Vagina (tissue), 2 donors: Measurements from ENCODE around the gene CFAP61. TPM values are rescaled to one million over a fixed set of nuclear protein-coding genes. Genes with fewer than 3 reads are reported as not detected.
"Not testable (repeated sequence)": the region's sequence is repeated elsewhere in the genome, so short reads cannot be mapped to it uniquely, and the experiment has no call there.

Experiments used
- DNase-seq, 2 donors: peaks; one replicate each; pipeline ENCODE4 v3.0.0-alpha.2; 2017; ENCODE audit errors: extremely low spot score in 2 of 2
- H3K27ac ChIP-seq: fragments of 200-600 bp; sonication (generic); one replicate; pipeline ENCODE4 v1.5.1; 2019
- H3K27me3 ChIP-seq: fragments of 200-600 bp; sonication (generic); one replicate; pipeline ENCODE4 v1.5.1; 2019
- H3K36me3 ChIP-seq, 2 donors: fragments of 200-600 bp; sonication (generic); one replicate each; pipeline ENCODE4 v1.5.1; 2017 to 2019
- H3K4me1 ChIP-seq: fragments of 200-600 bp; sonication (generic); one replicate; pipeline ENCODE4 v1.5.1; 2019
- H3K4me3 ChIP-seq, 2 donors: fragments of 200-600 bp; sonication (generic); 1 replicate in 1 of 2; 2 replicates in 1 of 2; pipeline ENCODE4 v1.5.1; 2016 to 2019
- H3K9me3 ChIP-seq: fragments of 200-600 bp; sonication (generic); one replicate; pipeline ENCODE4 v1.5.1; 2019
- POLR2A ChIP-seq, 2 donors: fragments of 450-650 bp; IDR thresholded peaks; one replicate each; pipeline ENCODE4 v1.6.1; 2017; ENCODE audit warnings: antibody characterized with exemption in 2 of 2, mild to moderate bottlenecking in 2 of 2, moderate library complexity in 2 of 2
- POLR2AphosphoS5 ChIP-seq, 2 donors: sonication (generic); formaldehyde crosslinking; IDR thresholded peaks; one replicate each; pipeline ENCODE4 v1.9.0; 2017; ENCODE audit warnings: antibody characterized with exemption in 2 of 2, mild to moderate bottlenecking in 2 of 2, low read depth in 1 of 2; ENCODE audit not compliant: insufficient read depth in 1 of 2
- intact Hi-C: fragments of 100-400 bp; cut with DNase I; formaldehyde crosslinking; loops from one replicate; pipeline ENCODE4 v1.15.1; 2023
- total RNA-seq: library from RNA; depleted of rRNA; stranded (reverse); fragments of >200 nt; gene quantifications from one replicate; pipeline ENCODE4 v1.2.3, GENCODE V29; 2016
- TF ChIP-seq, protein P1 (sequence below), 3 experiments: fragments of 450-650 bp in 2 of 3; fragments of 200-600 bp in 1 of 3; sonication (generic) in 1 of 3; IDR thresholded peaks; one replicate each; pipeline ENCODE4 v1.5.1; 2017 to 2019; ENCODE audit warnings: antibody characterized with exemption in 3 of 3, mild to moderate bottlenecking in 2 of 3, moderate library complexity in 2 of 3

CFAP61 gene
- total RNA-seq, 1 donor from 2014 or later, result 1.5 TPM

DNA sequence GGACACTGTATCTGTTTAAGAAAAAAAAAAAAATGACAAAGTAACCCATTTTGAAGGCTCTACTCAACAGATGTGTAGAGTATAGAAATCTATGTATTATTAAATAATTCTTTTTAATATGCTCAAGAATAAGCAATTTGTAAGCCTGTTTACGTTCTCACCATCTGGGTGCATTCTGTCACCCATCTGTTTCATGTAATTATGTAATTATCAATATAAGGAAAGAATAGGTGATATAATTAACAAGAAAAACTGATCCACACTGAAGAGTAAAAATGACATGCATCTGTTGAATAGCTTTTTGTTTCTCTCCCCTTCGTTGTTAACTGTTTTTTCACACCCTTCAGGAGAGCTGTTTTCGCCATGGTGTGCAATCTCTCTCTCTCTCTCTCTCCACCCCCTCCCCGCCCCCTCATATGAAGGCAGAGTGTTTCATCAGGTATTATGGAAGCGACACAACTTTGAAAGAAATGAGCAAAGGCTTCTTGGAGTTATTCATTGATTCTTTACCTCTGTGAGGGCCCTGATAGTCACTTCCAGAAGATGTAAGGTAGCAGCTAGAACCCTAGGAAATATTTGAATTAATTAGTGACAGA, 161.3 kb downstream of the CFAP61 start:
- no peaks in the 10 kb centered on the region for H3K4me1 ChIP-seq
- H3K4me3 ChIP-seq, result no peak overlapping the region
- intact Hi-C loops, result no loop called here
- no peak overlapping the region for H3K27ac ChIP-seq
- DNase-seq, result no peak
- no peaks in the 10 kb centered on the region for H3K27me3 ChIP-seq
- no peaks in the 10 kb centered on the region for H3K36me3 ChIP-seq
- no peaks in the 10 kb centered on the region for H3K9me3 ChIP-seq
- no peak for TF ChIP-seq POLR2AphosphoS5 (IDR thresholded peaks at IDR 0.05; ENCODE audit: insufficient read depth in 1 of 2, low read depth in 1 of 2)
- TF ChIP-seq, protein P1, sequence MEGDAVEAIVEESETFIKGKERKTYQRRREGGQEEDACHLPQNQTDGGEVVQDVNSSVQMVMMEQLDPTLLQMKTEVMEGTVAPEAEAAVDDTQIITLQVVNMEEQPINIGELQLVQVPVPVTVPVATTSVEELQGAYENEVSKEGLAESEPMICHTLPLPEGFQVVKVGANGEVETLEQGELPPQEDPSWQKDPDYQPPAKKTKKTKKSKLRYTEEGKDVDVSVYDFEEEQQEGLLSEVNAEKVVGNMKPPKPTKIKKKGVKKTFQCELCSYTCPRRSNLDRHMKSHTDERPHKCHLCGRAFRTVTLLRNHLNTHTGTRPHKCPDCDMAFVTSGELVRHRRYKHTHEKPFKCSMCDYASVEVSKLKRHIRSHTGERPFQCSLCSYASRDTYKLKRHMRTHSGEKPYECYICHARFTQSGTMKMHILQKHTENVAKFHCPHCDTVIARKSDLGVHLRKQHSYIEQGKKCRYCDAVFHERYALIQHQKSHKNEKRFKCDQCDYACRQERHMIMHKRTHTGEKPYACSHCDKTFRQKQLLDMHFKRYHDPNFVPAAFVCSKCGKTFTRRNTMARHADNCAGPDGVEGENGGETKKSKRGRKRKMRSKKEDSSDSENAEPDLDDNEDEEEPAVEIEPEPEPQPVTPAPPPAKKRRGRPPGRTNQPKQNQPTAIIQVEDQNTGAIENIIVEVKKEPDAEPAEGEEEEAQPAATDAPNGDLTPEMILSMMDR (IDR thresholded peaks at IDR 0.05), result no peak
- TF ChIP-seq POLR2A (IDR thresholded peaks at IDR 0.05), result no peak

DNA sequence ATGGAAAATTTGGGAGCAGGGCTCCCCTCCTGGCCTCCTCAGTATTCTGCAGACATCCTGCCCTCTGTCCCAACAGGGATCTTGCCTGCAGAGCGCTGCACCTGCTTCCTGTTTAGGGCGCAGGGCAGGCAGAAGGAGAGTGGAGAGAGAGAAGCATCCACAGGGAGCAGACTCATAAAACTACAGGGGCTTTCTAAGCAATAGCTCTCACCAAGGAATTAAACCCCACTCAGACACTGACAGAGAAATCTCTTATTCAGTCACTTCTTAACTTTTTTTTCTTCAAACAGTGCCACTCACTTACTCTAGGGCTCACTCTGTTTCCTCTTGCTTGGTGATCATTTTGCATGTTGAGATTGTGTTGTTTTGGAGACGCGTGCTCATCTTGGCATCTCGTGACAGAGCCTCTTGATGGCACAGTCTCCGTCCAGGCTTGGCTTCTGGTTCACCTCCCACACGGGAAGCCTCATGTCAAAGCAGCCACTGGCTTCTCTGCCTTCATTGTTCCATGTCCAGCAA, 162.5 kb downstream of the CFAP61 start:
- Histone ChIP-seq H3K4me3 (no peak overlapping the region), H3K27me3 (no peaks in the 10 kb centered on the region), H3K36me3 (no peaks in the 10 kb centered on the region), H3K4me1 (no peaks in the 10 kb centered on the region), H3K9me3 (no peaks in the 10 kb centered on the region), H3K27ac (no peak overlapping the region)
- intact Hi-C loops, result no loop called here
- no peak for DNase-seq
- TF ChIP-seq POLR2A (IDR thresholded peaks at IDR 0.05) (no peak), POLR2AphosphoS5 (IDR thresholded peaks at IDR 0.05; ENCODE audit: insufficient read depth in 1 of 2, low read depth in 1 of 2) (no peak)
- TF ChIP-seq, protein P1 (IDR thresholded peaks at IDR 0.05), result no peak

DNA sequence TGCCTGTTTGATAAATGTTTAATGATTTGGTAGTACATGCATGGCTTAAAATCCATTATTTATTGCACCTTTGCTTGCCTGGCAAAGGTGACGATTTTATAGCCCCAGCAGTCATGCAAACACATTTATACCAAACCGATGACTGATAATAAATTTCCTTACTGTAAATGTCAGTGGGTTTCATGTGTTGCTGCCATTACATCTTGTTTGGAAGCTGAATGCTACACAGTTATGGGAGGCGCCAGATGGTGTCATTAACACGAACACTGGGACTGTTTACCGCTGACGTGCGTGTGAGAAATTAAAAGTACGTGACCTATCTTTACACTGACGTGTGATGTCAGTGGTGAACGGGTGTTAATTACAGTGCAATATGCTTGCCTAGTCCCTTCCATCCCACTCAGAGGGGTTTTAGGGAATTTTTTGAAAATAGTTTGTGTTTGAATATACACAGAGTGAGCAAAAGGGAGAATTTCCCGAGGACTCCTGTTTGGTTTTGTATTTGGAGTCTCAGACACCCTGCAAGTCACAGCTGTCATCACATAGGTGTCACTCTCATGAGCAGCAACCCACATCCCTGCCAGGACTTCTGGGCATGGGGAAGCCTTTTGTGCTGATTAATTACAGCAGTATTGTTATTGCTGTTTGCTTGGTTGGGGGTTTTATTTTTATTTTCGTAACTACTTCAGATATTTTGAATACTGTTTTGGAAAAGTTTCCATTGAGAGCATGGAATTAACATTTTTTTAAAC, 163.8 kb downstream of the CFAP61 start:
- intact Hi-C loops, result no loop called here
- no peak for TF ChIP-seq POLR2AphosphoS5 (IDR thresholded peaks at IDR 0.05; ENCODE audit: insufficient read depth in 1 of 2, low read depth in 1 of 2)
- H3K9me3 ChIP-seq, result no peaks in the 10 kb centered on the region
- no peaks in the 10 kb centered on the region for H3K4me1 ChIP-seq
- no peak overlapping the region for H3K27ac ChIP-seq
- DNase-seq, result no peak
- H3K27me3 ChIP-seq, result no peaks in the 10 kb centered on the region
- H3K36me3 ChIP-seq, result no peaks in the 10 kb centered on the region
- no peak overlapping the region for H3K4me3 ChIP-seq

DNA sequence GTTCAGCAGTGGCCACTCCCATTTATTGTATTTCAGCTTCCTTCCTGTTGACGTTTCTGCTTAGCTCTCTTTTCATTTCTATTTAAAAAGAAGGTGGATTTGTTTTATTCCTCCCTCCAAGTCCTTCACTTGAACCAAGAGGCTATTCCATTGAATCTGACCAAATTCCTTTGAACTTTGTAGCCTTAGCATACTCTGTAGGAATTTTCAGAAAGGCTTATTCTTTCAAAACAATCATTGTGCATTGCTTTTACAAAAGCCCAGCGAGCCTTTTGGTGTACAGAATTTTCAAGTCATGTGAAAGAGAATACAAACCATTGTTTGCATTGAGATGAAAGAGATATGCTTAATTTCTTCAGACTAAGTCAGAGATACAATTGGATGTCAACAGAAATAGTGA, 164.6 kb downstream of the CFAP61 start:
- H3K27ac ChIP-seq, result no peak overlapping the region
- H3K36me3 ChIP-seq, result no peaks in the 10 kb centered on the region
- H3K4me1 ChIP-seq, result no peaks in the 10 kb centered on the region
- intact Hi-C loops, result no loop called here
- TF ChIP-seq, protein P1 (IDR thresholded peaks at IDR 0.05), result no peak
- TF ChIP-seq POLR2A (IDR thresholded peaks at IDR 0.05) (no peak), POLR2AphosphoS5 (IDR thresholded peaks at IDR 0.05; ENCODE audit: insufficient read depth in 1 of 2, low read depth in 1 of 2) (no peak)
- H3K9me3 ChIP-seq, result no peaks in the 10 kb centered on the region
- DNase-seq, result no peak
- no peaks in the 10 kb centered on the region for H3K27me3 ChIP-seq
- H3K4me3 ChIP-seq, result no peak overlapping the region

DNA sequence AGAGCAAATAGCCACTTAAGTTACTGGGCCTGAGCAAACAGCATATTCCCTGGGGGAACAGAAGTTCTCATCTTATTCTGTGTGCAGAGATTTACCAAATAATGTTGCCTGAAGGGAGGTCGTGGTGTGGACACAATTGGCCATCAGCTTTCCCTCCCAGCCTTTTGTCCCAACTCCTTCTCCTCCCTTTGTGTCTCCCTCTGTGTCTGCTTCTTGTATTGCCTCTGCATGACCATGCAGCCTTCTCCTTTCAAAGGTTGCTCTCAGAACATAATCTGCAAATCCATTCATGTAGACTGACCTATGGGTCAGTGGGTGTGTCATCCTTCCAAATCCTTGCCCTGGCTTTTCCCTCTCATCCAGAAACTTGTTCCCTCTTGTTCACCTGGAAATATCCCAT, 165.3 kb downstream of the CFAP61 start:
- DNase-seq, result no peak
- H3K27me3 ChIP-seq, result no peaks in the 10 kb centered on the region
- no peak overlapping the region for H3K4me3 ChIP-seq
- TF ChIP-seq POLR2AphosphoS5 (IDR thresholded peaks at IDR 0.05; ENCODE audit: insufficient read depth in 1 of 2, low read depth in 1 of 2), result no peak
- TF ChIP-seq POLR2A (IDR thresholded peaks at IDR 0.05), result no peak
- TF ChIP-seq, protein P1 (IDR thresholded peaks at IDR 0.05), result no peak
- H3K36me3 ChIP-seq, result no peaks in the 10 kb centered on the region
- no peak overlapping the region for H3K27ac ChIP-seq
- H3K9me3 ChIP-seq, result no peaks in the 10 kb centered on the region
- intact Hi-C loops, result no loop called here
- H3K4me1 ChIP-seq, result no peaks in the 10 kb centered on the region

DNA sequence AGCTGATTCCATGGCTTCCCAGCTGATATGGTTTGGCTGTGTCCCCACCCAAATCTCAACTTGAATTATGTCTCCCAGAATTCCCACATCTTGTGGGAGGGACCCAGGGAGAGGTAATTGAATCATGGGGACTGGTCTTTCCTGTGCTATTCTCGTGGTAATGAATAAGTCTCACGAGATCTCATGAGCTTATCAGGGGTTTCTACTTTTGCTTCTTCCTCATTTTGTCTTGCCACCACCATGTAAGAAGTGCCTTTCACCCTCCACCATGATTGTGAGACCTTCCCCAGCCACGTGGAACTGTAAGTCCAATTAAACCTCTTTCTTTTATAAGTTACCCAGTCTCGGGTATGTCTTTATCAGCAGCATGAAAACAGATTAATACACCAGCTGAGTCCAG, 165.8 kb downstream of the CFAP61 start:
- DNase-seq, H3K9me3 ChIP-seq, H3K27me3 ChIP-seq, H3K36me3 ChIP-seq, H3K27ac ChIP-seq, H3K4me1 ChIP-seq, intact Hi-C loops, H3K4me3 ChIP-seq: not testable (repeated sequence)
